ENCODE data around the gene SNX22. TPM values are rescaled to one million over a fixed set of nuclear protein-coding genes. Genes with fewer than 3 reads are reported as not detected.

The SNX22 gene
- total RNA-seq, 2 experiments from 2014 or later, result 0.14 to 0.19 TPM

DNA sequence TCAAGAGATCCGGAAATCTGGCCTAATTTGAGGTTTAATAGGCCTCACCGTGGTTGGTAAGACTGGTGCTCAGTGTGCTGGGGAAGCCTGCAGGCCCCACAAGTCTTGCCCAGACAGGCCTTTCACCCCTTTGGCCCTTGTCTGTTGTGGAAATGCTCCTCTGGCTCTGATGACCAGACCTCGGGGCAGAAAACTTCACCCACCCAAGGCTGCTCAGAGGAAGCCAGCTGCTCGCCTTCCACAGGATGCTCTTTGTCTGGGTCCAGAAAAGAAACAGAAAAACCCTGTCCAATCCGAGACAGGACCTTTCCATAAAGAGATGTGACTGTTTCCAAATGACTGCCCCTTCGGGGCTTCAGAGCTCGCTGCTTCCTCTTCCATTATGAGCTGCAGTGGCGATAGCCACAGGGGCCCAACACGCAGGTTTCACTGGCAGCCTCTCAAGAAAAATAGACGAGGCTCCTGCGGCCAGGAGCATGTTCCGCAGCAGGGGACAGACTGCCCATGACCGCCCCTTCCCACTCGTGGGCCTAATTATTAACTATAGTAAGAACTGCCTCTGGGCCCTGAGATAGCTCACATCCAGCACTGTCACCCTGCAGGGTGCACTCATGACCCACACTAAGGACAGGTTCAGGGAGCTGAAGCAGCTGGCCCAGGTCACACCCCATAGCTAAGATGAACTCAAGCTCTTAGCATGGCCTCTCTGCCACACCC is 6.8 kb upstream of the SNX22 start:
- intact Hi-C loops (cut with DNase I, micrococcal nuclease), result no loop called here
- Histone ChIP-seq H3K9me3 (ENCODE audit: control insufficient read depth in 1 of 2, insufficient read depth in 1 of 2, low read length in 2 of 2) (no peaks in the 10 kb centered on the region), H3K4me1 (ENCODE audit: insufficient read depth, low read length) (peaks cover under 1% of the 10 kb centered on the region), H3K36me3 (ENCODE audit: insufficient read depth, low read length) (peaks cover 34% of the 10 kb centered on the region), H3K4me3 (ENCODE audit: low read length) (no peak overlapping the region), H3K27ac (ENCODE audit: low read depth in 1 of 2, low read length in 2 of 2) (no peak overlapping the region), H3K27me3 (ENCODE audit: control insufficient read depth in 1 of 2, insufficient read depth in 2 of 2, low read length in 2 of 2) (no peaks in the 10 kb centered on the region)
- H3K9me3 Mint-ChIP-seq, result no peaks in the 10 kb centered on the region
- H3K36me3 Mint-ChIP-seq (ENCODE audit: low read depth), result peaks cover 53% of the 10 kb centered on the region
- CTCF ChIA-PET, result interaction anchor here (1.6 kb wide), 1 partner anchor 8 kb away, joined by 4 read pairs; no protein-coding TSS in a partner anchor
- peaks cover 4% of the 10 kb centered on the region for H3K27me3 Mint-ChIP-seq
- POLR2A ChIA-PET, result interaction anchor here (0.9 to 1.5 kb wide), 2 partner anchors 9 to 10 kb away, joined by 4 to 5 read pairs; no protein-coding TSS in a partner anchor
- H3K4me1 Mint-ChIP-seq (ENCODE audit: low read depth), result peaks cover 5% of the 10 kb centered on the region
- no peak overlapping the region for H3K4me3 Mint-ChIP-seq
- ATAC-seq (ENCODE audit: poor library complexity), result no peak
- no peak overlapping the region for H3K27ac Mint-ChIP-seq
- DNase-seq, result no peak
- no peak for TF ChIP-seq CTCF (IDR thresholded peaks at IDR 0.05)

DNA sequence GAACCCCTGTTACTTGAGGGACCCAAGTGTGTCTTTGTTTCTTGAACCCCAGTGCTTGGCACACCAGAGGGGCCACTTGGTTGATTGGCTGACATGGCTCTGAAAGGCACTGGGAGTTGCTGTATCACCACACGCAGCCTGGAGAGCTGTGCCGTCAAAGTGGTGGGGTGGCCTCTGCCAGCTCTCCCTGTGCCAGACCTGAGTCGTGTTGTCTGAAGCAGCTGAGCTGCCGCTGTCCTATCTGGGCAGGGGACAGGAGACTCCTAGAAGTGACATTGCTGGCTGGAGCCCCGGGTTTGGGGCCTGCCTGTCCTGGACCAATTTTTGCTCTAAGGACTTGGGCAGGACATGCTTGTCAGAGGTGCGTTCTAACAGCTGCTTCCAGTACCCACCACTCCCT is 5.5 kb upstream of the SNX22 start:
- Histone ChIP-seq H3K27ac (ENCODE audit: low read depth in 1 of 2, low read length in 2 of 2) (no peak overlapping the region), H3K27me3 (ENCODE audit: control insufficient read depth in 1 of 2, insufficient read depth in 2 of 2, low read length in 2 of 2) (peaks cover under 1 to 3% of the 10 kb centered on the region in 2 experiments)
- POLR2A ChIA-PET, result interaction anchor here (1.1 kb wide), 1 partner anchor 17 kb away, joined by 3 read pairs; no protein-coding TSS in a partner anchor

GRCh38 chr15:64146520-64146884 is 5.0 kb upstream of the SNX22 start:
- intact Hi-C loops (cut with DNase I, micrococcal nuclease), result no loop called here
- Histone ChIP-seq H3K9me3 (ENCODE audit: control insufficient read depth in 1 of 2, insufficient read depth in 1 of 2, low read length in 2 of 2) (no peaks in the 10 kb centered on the region), H3K4me3 (ENCODE audit: low read length) (no peak overlapping the region), H3K4me1 (ENCODE audit: insufficient read depth, low read length) (peaks cover 12% of the 10 kb centered on the region), H3K36me3 (ENCODE audit: insufficient read depth, low read length) (peaks cover 29% of the 10 kb centered on the region), H3K27me3 (ENCODE audit: control insufficient read depth in 1 of 2, insufficient read depth in 2 of 2, low read length in 2 of 2) (peaks cover 4% of the 10 kb centered on the region in 2 experiments), H3K27ac (ENCODE audit: low read depth in 1 of 2, low read length in 2 of 2) (no peak overlapping the region)
- H3K36me3 Mint-ChIP-seq (ENCODE audit: low read depth), result peaks cover 39% of the 10 kb centered on the region
- peaks cover 16% of the 10 kb centered on the region for H3K4me1 Mint-ChIP-seq (ENCODE audit: low read depth)
- POLR2A ChIA-PET, result interaction anchor here (0.7 to 1.1 kb wide), 2 partner anchors 17 to 513 kb away, joined by 3 read pairs; no protein-coding TSS in a partner anchor
- ATAC-seq (ENCODE audit: poor library complexity) (no peak), DNase-seq (no peak)
- no peaks in the 10 kb centered on the region for H3K9me3 Mint-ChIP-seq
- H3K4me3 Mint-ChIP-seq, result no peak overlapping the region
- TF ChIP-seq CTCF (IDR thresholded peaks at IDR 0.05), result no peak
- CTCF ChIA-PET, result no interaction called here
- H3K27ac Mint-ChIP-seq, result no peak overlapping the region
- H3K27me3 Mint-ChIP-seq, result peaks cover 14% of the 10 kb centered on the region

More for the DNA sequence above, 5.5 kb upstream of the SNX22 start:
- peaks cover 13% of the 10 kb centered on the region for H3K27me3 Mint-ChIP-seq
- peaks cover 14% of the 10 kb centered on the region for H3K4me1 Mint-ChIP-seq (ENCODE audit: low read depth)
- Histone ChIP-seq H3K9me3 (ENCODE audit: control insufficient read depth in 1 of 2, insufficient read depth in 1 of 2, low read length in 2 of 2) (no peaks in the 10 kb centered on the region), H3K4me1 (ENCODE audit: insufficient read depth, low read length) (peaks cover 7% of the 10 kb centered on the region), H3K4me3 (ENCODE audit: low read length) (no peak overlapping the region), H3K36me3 (ENCODE audit: insufficient read depth, low read length) (peaks cover 33% of the 10 kb centered on the region)
- no peak for TF ChIP-seq CTCF (IDR thresholded peaks at IDR 0.05)
- peaks cover 44% of the 10 kb centered on the region for H3K36me3 Mint-ChIP-seq (ENCODE audit: low read depth)
- DNase-seq, result no peak
- no peaks in the 10 kb centered on the region for H3K9me3 Mint-ChIP-seq
- H3K27ac Mint-ChIP-seq, result no peak overlapping the region
- ATAC-seq (ENCODE audit: poor library complexity), result no peak
- intact Hi-C loops (cut with DNase I, micrococcal nuclease), result no loop called here
- H3K4me3 Mint-ChIP-seq, result no peak overlapping the region
- CTCF ChIA-PET, result no interaction called here

Data from CD4-positive, alpha-beta T cell (primary cell).